HG03469 (cell line): Measurements from ENCODE around the gene ALB.

Experiments
- ATAC-seq: cut with Tn5 transposase; IDR thresholded peaks from one replicate; pipeline ENCODE4 v1.9.1; 2021; ENCODE audit warnings: mild to moderate bottlenecking, moderate library complexity, moderate number of reproducible peaks; ENCODE audit not compliant: unreplicated experiment

The ALB gene

DNA sequence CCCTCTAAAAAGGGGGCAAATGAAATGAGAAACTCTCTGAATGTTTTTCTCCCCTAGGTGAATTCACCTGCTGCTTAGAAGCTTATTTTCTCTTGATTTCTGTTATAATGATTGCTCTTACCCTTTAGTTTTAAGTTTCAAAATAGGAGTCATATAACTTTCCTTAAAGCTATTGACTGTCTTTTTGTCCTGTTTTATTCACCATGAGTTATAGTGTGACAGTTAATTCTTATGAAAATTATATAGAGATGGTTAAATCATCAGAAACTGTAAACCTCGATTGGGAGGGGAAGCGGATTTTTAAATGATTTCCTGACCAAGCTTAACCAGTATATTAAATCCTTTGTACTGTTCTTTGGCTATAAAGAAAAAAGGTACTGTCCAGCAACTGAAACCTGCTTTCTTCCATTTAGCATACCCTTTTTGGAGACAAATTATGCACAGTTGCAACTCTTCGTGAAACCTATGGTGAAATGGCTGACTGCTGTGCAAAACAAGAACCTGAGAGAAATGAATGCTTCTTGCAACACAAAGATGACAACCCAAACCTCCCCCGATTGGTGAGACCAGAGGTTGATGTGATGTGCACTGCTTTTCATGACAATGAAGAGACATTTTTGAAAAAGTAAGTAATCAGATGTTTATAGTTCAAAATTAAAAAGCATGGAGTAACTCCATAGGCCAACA lies 4.2 kb downstream of the ALB start:
- no peak for ATAC-seq

DNA sequence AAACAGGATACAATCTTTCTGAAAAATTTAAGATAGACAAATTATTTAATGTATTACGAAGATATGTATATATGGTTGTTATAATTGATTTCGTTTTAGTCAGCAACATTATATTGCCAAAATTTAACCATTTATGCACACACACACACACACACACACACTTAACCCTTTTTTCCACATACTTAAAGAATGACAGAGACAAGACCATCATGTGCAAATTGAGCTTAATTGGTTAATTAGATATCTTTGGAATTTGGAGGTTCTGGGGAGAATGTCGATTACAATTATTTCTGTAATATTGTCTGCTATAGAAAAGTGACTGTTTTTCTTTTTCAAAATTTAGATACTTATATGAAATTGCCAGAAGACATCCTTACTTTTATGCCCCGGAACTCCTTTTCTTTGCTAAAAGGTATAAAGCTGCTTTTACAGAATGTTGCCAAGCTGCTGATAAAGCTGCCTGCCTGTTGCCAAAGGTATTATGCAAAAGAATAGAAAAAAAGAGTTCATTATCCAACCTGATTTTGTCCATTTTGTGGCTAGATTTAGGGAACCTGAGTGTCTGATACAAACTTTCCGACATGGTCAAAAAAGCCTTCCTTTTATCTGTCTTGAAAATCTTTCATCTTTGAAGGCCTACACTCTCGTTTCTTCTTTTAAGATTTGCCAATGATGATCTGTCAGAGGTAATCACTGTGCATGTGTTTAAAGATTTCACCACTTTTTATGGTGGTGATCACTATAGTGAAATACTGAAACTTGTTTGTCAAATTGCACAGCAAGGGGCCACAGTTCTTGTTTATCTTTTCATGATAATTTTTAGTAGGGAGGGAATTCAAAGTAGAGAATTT lies 5.2 kb downstream of the ALB start:
- no peak for ATAC-seq

DNA sequence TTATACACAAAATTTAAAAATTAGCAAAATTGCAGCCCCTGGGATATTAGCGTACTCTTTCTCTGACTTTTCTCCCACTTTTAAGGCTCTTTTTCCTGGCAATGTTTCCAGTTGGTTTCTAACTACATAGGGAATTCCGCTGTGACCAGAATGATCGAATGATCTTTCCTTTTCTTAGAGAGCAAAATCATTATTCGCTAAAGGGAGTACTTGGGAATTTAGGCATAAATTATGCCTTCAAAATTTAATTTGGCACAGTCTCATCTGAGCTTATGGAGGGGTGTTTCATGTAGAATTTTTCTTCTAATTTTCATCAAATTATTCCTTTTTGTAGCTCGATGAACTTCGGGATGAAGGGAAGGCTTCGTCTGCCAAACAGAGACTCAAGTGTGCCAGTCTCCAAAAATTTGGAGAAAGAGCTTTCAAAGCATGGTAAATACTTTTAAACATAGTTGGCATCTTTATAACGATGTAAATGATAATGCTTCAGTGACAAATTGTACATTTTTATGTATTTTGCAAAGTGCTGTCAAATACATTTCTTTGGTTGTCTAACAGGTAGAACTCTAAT lies 6.0 kb downstream of the ALB start:
- ATAC-seq = no peak

DNA sequence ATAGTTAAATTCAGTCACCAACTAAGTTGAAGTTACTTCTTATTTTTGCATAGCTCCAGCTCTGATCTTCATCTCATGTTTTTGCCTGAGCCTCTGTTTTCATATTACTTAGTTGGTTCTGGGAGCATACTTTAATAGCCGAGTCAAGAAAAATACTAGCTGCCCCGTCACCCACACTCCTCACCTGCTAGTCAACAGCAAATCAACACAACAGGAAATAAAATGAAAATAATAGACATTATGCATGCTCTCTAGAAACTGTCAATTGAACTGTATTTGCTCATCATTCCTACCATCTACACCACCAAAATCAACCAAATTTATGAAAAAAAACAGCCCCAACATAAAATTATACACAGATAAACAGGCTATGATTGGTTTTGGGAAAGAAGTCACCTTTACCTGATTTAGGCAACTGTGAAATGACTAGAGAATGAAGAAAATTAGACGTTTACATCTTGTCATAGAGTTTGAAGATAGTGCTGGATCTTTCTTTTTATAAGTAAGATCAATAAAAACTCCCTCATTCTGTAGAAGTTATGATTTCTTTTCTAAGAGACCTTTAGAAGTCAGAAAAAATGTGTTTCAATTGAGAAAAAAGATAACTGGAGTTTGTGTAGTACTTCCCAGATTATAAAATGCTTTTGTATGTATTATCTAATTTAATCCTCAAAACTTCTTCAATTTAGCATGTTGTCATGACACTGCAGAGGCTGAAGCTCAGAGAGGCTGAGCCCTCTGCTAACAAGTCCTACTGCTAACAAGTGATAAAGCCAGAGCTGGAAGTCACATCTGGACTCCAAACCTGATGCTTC lies 7.0 kb downstream of the ALB start:
- ATAC-seq = no peak

DNA sequence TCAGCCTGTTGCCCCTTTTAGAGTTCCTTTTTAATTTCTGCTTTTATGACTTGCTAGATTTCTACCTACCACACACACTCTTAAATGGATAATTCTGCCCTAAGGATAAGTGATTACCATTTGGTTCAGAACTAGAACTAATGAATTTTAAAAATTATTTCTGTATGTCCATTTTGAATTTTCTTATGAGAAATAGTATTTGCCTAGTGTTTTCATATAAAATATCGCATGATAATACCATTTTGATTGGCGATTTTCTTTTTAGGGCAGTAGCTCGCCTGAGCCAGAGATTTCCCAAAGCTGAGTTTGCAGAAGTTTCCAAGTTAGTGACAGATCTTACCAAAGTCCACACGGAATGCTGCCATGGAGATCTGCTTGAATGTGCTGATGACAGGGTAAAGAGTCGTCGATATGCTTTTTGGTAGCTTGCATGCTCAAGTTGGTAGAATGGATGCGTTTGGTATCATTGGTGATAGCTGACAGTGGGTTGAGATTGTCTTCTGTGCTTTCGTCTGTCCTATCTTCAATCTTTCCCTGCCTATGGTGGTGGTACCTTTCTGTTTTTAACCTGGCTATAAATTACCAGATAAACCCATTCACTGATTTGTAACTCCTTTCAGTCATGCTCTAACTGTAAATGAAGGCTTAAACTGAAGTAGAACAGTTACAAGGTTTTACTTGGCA lies 7.8 kb downstream of the ALB start:
- no peak for ATAC-seq

DNA sequence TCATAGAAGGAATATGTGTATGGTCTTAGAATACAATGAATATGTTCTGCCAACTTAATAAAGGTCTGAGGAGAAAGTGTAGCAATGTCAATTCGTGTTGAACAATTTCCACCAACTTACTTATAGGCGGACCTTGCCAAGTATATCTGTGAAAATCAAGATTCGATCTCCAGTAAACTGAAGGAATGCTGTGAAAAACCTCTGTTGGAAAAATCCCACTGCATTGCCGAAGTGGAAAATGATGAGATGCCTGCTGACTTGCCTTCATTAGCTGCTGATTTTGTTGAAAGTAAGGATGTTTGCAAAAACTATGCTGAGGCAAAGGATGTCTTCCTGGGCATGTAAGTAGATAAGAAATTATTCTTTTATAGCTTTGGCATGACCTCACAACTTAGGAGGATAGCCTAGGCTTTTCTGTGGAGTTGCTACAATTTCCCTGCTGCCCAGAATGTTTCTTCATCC lies 9.2 kb downstream of the ALB start:
- ATAC-seq = no peak

DNA sequence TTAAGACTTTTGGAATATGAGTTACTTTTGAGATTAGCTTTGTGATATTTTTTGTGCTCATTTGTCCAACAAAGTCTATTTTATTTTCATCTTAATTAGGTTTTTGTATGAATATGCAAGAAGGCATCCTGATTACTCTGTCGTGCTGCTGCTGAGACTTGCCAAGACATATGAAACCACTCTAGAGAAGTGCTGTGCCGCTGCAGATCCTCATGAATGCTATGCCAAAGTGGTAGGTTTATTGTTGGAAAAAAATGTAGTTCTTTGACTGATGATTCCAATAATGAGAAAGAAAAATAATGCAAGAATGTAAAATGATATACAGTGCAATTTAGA lies 10.8 kb downstream of the ALB start:
- no peak for ATAC-seq

DNA sequence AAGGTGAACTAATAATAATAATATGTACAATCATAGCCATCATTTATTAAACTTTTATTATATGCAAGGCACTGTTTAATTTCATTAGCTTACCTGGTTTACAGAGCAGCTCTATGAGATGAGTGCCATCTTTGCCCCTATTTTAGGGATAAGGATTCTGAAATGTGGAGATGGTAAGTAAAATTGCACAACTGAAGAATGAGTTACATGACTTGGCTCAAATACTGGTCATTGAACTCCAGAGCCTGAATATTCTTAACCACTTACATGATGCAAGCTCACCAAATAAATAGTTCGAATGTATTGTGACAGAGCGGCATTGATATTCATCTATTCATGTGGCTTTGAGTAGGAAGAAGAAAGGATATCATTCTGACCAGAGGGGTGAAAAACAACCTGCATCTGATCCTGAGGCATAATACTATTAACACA lies 11.7 kb downstream of the ALB start:
- ATAC-seq = no peak

DNA sequence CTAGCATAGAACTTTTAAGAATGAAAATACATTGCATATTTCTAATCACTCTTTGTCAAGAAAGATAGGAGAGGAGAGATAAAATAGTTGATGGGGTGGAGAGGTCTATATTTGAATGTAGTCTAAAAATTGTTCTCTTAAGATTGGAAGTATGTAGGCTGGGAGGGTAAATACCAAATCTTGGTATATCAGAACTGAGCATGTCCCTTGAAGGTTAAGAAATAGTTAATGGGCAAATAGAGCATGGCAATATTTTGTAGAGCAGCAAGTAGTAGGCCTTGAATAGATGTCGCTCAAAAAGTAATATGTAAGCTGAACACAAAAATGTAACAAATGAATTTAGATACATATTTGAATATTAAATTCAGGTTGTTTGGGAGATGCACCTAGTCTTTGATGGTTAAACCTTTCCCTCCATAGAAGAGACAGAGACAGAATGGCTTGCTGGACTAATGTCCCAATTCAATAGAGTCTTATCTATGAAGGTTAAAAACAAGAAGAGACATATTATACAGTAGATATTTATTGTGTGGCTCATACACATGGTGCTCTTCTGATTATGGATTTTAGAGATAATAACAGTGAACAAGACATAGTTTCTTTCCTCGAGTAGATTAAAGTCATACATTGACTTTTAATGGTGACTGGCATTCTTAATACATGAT lies 12.5 kb downstream of the ALB start:
- ATAC-seq = no peak

DNA sequence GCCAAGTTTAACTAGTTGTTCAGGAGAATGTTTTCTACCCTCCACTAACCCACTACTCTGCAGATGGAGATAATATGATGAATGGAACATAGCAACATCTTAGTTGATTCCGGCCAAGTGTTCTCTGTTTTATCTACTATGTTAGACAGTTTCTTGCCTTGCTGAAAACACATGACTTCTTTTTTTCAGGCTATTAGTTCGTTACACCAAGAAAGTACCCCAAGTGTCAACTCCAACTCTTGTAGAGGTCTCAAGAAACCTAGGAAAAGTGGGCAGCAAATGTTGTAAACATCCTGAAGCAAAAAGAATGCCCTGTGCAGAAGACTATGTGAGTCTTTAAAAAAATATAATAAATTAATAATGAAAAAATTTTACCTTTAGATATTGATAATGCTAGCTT lies 13.3 kb downstream of the ALB start:
- no peak for ATAC-seq

DNA sequence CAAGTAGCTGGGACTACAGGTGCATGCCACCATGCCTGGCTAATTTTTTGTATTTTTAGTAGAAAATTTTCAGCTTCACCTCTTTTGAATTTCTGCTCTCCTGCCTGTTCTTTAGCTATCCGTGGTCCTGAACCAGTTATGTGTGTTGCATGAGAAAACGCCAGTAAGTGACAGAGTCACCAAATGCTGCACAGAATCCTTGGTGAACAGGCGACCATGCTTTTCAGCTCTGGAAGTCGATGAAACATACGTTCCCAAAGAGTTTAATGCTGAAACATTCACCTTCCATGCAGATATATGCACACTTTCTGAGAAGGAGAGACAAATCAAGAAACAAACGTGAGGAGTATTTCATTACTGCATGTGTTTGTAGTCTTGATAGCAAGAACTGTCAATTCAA lies 13.9 kb downstream of the ALB start:
- ATAC-seq = no peak

DNA sequence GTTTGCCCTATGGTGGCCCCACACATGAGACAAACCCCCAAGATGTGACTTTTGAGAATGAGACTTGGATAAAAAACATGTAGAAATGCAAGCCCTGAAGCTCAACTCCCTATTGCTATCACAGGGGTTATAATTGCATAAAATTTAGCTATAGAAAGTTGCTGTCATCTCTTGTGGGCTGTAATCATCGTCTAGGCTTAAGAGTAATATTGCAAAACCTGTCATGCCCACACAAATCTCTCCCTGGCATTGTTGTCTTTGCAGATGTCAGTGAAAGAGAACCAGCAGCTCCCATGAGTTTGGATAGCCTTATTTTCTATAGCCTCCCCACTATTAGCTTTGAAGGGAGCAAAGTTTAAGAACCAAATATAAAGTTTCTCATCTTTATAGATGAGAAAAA lies 14.6 kb downstream of the ALB start:
- ATAC-seq = no peak

DNA sequence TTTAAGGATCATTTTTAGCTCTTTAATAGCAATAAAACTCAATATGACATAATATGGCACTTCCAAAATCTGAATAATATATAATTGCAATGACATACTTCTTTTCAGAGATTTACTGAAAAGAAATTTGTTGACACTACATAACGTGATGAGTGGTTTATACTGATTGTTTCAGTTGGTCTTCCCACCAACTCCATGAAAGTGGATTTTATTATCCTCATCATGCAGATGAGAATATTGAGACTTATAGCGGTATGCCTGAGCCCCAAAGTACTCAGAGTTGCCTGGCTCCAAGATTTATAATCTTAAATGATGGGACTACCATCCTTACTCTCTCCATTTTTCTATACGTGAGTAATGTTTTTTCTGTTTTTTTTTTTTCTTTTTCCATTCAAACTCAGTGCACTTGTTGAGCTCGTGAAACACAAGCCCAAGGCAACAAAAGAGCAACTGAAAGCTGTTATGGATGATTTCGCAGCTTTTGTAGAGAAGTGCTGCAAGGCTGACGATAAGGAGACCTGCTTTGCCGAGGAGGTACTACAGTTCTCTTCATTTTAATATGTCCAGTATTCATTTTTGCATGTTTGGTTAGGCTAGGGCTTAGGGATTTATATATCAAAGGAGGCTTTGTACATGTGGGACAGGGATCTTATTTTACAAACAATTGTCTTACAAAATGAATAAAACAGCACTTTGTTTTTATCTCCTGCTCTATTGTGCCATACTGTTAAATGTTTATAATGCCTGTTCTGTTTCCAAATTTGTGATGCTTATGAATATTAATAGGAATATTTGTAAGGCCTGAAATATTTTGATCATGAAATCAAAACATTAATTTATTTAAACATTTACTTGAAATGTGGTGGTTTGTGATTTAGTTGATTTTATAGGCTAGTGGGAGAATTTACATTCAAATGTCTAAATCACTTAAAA lies 15.3 kb downstream of the ALB start:
- no peak for ATAC-seq

DNA sequence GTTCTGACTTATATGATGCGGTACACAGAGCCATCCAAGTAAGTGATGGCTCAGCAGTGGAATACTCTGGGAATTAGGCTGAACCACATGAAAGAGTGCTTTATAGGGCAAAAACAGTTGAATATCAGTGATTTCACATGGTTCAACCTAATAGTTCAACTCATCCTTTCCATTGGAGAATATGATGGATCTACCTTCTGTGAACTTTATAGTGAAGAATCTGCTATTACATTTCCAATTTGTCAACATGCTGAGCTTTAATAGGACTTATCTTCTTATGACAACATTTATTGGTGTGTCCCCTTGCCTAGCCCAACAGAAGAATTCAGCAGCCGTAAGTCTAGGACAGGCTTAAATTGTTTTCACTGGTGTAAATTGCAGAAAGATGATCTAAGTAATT lies 16.5 kb downstream of the ALB start:
- no peak for ATAC-seq

DNA sequence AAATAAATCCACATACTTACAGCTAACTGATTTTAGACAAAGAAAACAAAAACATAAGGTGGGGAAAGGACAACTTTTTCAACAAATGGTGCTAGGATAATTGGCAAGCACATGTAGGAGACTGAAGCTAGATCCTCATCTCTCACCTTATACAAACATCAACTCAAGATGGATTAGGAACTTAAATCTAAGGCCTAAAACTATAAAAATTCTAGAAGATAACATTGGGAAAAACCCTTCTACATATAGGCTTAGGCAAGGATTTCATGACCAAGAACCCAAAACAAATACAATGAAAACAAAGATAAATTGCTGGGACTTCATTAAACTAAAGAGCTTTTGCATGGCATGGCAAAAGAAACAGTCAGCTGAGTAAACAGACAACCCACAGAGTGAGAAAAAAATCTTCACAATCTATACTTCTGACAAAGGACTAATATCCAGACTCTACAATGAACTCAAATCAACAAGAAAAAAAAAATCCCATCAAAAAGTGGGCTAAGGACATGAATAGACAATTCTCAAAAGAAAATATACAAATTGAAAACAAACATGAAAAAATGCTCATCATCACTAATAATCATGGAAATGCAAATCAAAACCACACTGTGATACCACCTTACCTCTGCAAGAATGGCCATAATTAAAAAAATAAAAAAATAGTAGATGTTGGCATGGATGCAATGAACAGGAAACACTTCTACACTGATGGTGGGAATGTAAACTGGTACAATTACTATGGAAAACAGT lies 17.8 kb downstream of the ALB start:
- no peak for ATAC-seq

DNA sequence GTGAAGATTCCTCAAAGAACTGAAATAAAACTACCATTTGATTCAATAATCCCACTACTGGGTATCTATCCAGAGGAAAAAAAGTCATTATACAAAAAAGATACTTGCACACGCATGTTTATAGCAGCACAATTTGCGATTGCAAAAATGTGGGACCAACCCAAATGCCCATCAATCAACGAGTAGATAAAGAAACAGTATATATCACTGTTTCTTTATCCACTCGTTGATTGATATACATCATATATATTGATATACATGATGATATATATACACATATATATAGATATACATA lies 18.3 kb downstream of the ALB start:
- ATAC-seq = no peak

DNA sequence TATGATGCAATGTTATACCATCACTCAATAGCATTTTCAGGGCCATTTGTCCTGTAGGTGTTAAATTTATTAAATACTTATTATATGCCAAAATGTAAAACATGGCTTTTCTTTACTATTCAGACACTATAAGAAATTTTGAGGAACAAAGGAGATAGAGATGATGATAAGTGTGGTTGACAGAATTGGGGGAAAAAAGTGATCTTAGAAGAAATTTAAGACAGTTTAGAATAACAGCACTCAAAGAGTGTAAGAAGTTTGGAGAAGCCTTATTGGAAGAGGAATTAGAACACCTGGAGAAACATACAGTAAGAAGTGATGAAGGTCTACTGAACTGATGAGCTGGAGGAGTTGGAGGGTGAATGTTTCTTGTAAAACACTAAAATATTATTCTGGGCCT lies 19.1 kb downstream of the ALB start:
- ATAC-seq = no peak

DNA sequence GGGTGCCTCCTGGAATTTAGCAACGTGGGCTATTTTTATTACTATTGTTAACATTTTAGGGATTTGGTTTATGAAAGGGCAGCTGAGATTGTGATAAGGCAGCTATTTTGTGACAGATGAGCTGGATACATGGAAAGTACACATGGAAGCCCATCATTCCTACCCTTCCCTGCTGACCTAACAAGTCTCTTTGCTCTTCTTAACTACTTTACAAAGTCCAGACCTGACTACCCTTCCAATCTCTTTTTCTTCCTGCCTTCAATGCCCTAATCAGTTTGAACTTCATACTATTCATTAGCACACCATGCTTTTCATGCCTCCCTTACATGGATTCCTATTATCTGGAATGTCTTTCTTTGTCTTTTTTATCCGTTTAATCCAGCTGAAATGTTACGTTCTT lies 22.6 kb downstream of the ALB start:
- no peak for ATAC-seq

DNA sequence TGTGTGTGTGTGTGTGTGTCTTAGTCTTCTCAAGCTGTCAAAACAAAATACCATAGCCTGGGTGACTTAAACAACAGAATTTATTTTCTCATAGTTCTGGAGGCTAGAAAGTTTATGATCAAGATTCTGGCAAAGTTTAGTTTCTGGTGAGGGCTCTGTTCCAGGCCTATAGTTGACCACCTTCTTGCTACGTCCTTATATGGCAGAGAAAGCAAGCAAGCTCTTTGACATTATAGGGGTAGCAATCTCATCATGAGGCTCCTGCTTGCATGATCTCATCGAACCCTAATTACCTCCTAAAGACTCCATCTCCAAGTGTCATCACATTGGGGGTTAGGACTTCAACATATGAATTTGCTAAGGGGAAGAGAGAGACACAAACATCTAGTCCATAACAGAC lies 25.0 kb downstream of the ALB start:
- ATAC-seq = no peak
